GM21423 (cell line): ENCODE measurements around the gene IMPG2.

Source experiments
- ATAC-seq: cut with Tn5 transposase; IDR thresholded peaks from one replicate; pipeline ENCODE4 v1.9.1; 2021; ENCODE audit warnings: mild to moderate bottlenecking, moderate library complexity; ENCODE audit not compliant: unreplicated experiment

IMPG2 gene

DNA sequence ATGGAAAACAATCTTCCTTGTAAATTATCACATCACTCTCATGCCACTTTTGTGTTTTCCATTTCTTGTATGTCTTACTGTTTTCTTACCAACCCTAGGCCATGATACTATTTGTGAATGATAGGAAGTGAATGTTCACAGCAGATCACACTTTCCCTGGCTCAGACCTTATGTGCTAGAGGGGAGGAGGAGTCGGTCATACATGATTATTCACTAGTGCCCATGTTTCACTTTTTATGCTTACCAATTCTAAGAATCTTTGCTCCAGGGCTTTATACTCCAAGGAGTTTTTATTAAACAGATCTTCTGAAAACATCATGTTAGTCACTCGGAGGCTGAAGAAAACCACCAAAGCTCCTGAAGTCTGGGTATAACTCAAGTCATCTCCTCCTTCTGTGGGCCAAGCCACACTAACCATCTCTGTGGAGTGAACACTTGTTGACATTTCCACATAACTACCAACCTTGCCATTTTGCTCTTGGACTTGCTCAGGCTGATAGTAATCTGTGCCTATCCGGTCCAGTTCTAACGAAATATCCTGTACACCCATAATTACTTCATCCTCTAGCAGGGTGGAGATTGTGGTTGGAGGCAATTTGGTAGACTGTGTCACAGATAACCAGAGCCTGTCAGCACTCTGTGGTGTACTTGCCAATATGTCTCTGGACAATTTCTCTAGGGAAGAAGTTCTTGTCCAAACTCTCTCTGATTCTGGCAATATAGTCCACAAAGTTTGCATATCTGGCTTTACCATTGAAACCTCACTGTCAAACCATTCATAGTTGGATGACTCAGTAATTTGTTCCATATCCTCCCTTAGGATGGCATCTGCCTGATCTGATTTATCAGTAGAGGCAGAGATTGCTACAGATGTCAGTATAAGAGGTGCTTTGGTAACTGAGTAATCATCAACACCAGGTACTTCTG, 76.8 kb downstream of the IMPG2 start:
- ATAC-seq, result no peak

DNA sequence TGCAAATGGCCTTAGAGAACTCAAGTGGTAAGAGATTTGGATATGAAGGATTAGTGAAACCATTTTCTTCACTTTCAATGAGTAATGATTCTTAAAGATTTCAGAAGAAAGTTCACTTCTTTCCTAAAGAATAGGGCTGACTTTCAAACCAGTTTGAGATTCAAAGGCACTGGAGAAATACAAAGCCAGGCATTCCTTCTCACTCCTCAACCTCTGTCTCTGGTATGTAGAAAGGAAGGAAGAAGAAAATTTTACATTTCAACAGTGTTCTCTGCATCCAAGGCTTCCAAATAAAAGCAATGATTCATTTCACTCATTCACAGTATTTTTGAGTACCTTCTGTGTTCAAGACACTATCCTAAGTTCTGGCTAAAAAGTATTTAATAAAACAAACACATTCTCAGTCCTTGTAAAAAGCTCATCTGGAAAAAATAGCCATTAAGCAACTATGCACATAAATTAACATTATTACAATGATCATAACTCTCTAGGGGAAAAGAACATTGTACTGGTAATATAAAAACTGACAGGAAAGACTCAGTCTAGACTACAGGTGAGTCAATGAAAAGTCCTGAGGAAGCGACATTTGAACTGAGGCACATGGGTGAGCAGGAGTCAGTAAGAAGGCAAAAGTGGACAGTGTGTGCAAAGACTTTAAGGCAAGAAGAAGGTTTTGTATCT, 79.5 kb downstream of the IMPG2 start:
- no peak for ATAC-seq

DNA sequence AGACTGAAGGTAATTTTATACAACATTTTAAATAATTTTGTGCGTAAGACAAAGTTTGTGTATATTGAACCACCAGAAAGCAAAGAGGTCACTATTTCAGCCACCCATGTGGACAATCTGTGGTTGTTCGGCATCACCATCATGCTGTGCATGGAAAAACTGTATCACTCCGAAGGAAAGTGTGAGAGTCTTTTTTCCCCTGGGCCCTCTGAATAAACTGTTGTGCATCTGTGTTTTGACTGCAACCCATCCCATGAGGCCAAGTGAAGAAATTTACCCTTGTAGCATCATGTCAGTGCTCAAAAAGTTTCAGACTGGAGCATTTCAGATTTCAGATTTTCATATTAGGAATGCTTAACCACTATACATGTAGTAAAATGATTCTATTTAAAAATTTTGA, 85.3 kb downstream of the IMPG2 start:
- ATAC-seq, result no peak

DNA sequence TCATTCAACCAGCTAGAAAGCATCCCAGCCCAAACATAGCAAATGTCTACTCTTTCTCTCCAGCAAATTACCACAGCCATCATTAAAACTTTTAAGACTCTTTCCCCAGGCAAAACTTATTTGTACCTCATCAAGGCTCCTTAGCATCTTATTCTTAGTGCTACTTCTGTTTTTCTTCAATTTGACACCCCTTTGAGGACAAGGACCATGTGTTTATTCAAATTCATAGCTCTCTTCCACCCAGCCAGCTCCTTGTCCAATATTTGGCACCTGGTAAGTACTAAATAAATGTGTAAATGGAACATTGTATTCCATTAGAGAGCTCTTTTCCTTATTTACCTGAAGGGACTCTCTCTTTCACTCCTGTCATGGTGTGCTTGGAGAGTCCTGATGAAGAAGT, 89.8 kb downstream of the IMPG2 start:
- ATAC-seq, result no peak

DNA sequence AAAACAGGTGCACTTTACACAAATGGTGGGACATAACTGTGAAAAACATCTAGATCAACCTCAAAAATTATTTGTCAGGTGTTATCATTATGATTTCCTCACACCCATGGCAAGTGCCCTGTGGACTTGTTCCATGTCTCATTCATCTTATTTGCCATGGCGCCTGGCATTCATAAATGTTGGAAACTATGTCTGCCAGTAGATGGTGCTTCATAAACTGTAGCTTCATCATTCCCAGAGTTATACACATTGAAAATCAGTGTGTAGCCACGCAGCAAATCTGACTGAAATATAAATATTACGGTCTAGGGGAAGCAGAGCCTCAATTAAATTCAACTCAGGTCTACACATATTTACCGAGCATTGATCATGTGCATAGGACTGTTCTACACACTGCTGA, 90.7 kb downstream of the IMPG2 start:
- no peak for ATAC-seq

DNA sequence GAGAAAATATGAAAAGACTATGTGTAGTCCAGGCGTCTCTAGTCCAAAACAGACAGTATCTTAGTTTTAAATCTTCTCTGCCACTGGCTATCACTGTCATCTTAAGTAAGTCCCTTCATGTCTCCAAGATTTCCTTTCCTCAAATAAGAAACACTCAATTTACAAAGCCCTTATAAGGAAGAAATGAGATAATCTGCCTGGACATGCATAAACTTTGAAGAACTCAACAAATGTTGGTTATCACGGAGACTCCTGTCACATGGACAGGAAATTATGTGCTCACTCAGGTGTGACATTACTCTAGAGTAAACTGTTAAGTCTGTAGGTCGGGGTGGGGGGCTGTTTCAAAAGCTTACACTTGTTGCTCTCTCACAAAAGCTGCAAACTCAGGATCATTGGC, 91.9 kb downstream of the IMPG2 start:
- ATAC-seq, result no peak

DNA sequence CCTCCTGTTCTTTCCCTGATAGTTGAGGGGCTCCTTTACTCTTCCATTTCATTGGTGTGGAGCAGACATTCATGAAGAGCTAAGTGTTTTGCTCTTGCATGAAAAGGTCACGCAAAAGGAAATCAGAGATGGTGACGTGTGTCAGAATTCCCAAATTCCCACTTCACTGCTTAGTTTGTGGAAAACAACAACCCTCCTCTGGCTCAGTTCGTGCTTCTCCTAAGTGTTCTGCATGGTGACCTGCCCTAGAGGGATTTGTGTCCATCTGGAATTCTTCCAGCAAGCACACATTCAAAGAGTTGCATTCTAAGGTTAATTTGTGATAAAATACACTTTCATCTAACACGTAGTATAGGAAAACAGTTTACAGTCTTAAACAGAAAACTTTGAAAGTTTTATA, 95.6 kb downstream of the IMPG2 start:
- ATAC-seq, result no peak

DNA sequence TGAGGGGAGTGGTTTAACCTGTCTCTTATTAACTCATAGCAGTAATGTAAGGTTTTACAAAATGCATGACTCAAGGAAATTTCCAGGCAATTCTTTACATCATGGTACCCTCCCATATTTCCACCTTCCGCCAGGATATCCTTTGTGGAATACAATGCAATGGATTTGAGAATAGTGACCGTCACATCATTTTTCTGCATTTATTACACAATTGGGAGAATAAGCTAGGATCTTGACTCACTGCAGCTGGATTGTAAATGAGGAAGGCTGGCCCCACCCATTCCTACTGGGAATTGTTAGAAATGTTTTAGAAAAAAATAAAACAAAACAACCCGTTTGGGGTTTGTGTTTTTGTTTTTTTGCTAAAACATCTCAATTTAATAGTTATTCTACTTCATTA, 97.4 kb downstream of the IMPG2 start:
- ATAC-seq, result no peak

DNA sequence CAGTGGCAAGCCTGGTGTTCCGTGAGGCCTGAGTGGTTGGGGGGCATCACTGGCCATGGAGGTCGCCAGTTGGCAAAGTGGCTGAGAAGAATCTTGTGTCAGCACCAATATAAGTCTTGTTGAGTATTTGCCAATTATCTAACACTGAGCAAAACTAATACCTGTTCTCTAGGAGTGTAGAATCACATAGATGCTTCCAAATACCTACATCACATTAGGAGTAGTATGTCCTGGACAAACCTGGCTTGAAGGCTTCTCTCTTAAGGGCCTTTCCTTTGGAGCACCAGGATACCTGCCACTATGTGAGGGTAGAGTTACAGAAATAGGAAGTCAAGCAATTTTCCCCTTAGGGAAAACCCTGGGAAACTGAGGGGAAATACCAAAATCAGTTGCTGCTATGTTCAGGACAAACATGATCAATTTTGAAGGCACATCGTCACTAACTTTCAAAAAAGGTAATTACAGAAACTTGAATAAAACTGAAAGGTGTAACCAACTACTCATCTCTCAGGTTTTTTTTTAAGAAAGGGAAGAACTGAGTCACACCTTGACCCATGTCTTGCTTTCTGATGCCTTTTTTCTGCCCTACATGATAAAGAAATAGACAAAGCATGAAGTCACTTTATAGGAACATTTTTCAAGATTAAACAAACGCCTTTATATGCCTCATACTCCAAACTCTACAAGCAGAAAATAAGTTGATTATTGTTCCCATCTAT, 100.4 kb downstream of the IMPG2 start:
- no peak for ATAC-seq

DNA sequence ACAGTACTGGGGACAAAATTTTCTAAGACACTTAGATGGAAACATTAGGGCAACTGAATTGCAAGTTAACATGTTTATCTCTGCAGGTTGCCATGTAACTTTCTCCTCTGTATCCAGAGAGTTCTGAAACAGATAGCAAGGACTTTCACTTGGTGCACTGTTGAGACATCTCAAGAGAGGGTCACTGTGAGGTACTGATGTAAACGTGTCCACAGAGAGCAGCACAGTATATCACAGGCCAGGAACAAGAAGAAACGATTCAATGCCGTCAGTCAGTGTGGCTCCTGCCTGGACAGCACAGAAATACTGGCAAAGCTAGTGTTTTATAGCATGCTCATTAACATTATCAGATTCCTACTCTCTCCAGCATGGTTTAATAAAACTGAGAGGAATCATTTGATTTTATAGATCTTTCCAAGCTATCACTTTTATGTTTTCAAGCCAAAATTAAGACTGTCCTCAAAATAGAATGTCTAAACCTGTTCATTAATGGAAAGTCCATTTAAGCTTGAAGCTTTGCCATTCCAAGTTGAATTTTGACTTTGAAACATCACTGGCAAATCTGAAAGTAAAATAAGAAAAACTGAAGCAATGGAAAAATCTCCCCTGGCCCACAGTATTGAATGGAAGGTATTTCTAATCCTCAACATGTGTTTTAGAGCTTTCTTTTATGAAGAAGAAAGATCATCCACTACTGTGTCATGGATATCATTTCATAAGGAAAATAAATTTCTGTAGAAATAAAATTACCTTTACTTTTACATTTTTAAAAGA, 102.7 kb downstream of the IMPG2 start:
- ATAC-seq, result no peak

DNA sequence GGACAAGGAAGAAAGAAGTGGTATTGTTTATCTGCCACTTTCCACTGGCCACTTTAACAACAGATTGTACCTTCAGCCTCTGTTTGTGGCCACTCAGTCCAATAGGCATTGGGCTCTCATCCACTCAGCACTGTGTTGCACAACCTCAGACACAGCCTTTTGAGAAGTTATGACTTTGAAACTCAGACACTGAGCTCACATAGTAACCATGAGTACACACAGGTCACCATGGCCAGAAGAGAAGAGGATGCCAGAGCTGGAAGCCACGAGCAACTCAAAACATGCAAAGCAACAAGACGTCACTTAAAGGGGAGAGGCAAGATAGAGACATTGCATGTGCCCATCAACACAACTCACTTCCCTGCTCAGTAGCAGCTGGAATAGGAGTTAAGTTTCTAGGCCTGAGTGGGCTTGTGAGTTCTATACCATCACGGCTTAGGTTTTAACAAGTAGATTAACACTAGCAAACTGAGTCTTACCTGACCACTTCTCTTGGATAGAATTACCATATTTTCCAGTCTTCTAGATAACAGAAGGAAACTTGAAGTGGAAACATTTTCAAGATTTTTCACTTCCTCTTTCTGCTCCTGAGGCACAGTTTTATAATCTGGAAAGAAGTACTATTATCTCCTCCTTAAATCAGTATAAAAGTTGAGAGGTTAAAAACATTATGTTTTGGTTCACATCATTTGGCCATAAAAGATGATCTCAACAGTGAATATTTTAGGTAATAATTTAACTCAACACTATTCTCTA, 103.5 kb downstream of the IMPG2 start:
- no peak for ATAC-seq

DNA sequence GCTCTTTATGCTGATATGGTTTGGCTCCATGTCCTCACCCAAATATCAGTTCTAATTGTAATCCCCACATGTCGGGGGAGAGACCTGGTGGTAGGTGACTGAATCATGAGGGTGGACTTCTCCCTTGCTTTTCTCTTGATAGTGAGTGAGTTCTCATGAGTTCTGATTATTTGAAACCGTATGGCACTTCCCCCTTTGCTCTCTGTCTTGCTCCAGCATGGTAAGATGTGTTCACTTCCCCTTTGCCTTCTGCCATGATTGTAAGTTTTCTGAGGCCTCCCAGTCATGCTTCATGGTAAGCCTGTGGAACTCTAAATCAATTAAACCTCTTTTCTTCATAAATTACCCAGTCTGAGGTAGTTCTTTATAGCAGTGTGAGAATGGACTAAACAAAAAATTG, 107.6 kb downstream of the IMPG2 start:
- no peak for ATAC-seq

DNA sequence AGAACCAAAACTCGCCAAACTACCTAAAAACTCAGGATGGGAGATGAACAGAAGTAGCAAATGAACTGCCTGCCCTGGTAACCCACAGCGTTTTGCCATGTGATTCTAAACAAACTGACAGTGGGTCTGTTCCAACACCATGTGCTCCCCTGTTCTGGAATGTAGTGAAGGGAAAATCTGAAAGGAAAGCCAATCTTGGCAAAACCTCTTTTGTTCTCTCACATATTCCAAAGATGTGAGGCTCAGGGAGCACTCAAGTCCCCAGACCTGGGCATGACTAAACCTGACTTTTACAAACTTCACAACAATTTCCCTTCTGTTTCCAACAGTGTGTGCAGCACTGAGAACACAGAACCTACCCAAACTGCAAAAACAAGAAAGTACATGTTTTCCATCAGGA, 116.1 kb downstream of the IMPG2 start:
- ATAC-seq, result no peak

DNA sequence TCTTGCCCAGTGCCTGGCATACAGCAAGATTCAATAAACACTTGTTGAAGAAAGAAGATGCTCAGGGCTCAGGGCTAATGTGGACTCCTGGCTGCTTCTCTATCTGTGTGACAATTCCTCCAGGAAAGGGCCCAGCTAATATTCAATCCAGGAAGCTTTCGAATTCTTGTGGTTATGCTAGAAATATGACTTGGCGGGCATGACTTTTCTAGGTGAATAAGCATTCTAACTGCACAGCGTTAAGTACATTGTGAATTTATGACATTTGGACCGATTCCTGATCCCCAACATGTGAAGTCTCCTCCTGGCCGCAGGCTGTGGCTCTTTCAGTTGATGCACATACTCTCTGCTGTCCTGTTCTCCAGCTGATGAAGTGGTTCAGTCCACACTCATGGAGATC, 117.0 kb downstream of the IMPG2 start:
- no peak for ATAC-seq

DNA sequence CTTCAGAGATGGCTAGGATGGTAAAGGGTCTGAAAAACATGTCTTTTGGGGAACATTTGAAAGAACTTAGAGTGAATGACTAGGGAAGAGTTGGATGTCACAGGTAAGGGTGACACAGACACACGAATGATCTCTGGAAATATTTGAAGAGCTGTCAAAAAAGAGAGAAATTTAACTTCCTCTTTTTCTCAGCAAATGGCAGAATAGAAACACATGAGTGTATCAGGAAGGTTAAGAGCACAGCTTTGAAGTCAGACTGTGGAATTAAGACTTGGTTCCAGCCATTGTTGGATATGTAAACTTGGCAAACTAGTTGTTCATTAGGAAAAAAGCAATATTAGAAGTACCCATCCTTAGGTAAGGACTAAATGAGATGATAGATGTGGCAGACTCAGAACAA, 117.7 kb downstream of the IMPG2 start:
- ATAC-seq, result no peak

DNA sequence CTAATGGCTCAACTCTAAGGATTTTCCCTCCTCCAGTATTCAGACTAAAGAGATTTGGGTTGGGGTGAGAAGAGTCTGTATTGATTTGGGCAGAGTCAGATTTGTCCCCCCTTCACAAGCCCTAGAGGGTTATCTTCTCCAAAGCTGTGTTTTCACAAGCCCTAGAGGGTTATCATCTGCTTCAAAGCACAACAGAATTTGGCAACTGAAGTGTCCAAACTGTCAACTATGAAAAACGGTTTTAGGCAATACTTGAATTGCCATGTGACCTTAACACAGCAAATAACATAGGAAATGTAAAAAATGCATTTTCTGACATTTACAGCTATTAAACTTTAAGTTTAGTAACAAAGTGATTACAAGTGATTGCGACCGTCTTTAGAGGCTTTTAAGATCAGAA, 119.9 kb downstream of the IMPG2 start:
- ATAC-seq, result no peak

DNA sequence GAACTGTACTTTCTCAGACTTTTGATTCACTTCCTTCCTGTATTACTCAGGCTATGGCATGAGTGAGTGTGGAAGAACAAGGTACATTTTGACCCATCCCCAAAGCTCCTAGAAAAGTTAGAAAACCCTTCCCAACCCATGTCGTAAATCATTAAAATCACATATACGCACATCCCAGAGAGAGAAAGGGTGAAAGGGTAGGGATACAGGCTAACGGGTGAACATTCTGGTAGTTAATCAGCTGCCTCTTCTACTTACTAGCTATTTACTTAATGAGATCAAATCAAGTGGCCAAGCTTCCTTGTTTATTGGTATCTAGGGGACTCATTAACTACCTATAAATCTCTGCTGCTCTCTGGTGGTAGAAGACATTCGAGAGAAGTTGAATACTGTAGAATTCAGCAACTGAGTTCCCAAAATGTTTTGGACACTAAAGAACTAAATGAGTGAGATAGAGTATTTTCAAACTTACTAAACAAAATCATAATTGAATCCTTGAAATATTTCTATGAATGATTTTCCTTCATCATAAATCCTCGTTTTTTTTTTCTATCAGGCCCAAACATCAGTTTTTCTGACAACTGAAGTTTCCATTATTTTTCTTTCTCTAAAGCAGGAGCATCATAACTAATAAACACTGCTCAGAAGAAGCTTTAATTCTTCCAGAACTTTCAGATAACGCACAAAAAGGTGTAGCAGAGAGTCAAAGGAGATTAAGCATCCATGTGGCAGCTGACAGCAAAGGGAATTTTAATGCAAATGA, 124.2 kb downstream of the IMPG2 start:
- ATAC-seq, result no peak

DNA sequence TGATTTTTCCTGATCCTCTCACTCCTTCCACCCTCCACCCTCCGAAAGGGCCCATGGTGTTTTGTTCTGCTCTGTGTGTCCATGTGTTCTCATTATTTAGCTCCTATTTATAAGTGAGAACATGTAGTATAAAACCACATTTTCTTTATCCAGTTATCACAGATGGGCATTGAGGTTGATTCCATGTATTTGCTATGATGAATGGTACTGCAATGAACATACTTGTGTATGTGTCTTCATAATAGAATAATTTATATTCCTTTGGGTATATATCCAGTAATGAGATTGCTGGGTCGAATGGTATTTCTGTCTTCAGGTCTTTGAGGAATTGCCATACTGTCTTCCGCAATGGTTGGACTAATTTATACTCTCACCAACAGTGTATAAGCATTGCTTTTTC, 126.0 kb downstream of the IMPG2 start:
- ATAC-seq, result no peak

DNA sequence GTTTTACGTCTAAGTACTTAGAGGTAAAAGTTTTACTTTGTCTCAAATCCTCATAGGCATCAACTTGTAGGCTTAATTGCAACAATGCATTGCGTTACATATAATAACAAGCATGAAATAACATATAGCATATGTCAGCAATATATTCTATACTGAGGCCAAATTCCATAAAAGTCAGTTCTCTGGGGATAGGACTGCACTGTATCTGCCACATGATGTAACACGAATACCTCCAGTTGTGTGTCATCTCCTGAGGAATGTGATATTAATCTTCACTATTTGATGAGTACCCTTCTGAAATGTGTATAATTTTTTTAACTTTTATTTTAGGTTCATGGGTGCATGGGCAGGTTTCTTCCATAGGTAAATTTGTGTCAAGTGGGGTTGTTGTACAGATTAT, 126.4 kb downstream of the IMPG2 start:
- no peak for ATAC-seq

DNA sequence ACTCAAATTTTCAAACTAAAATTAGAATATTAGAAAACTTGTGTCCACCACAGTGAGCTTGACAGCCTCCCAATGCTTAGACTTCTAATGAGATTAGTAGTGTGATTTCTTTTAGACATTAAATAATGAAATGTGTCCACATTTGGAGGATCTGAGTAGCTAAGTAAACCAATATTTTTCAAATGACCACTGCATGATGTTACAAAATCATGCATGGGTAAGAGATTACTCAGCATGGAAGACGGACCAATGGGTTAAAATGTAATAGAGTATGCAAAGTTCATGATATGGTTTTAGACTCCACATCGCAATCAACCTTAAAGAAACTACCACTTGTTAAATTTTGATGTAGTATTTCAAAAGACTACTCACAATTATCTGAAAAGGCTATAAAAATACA, 130.6 kb downstream of the IMPG2 start:
- ATAC-seq, result no peak
